HCT116 (cell line): ENCODE measurements around the gene NDUFB10. TPM values are rescaled to one million over a fixed set of nuclear protein-coding genes. Genes with fewer than 3 reads are reported as not detected.

Source experiments
- ATAC-seq: fragments of 200-7000 bp; cut with Tn5 transposase; 2 replicates; pipeline ENCODE4 v1.9.1; 2020; ENCODE audit warnings: mild to moderate bottlenecking, moderate library complexity
- BruUV-seq: library from RNA; stranded (reverse); fragments of 400-500 nt; replicated peaks from 2 replicates; lab custom pipeline; 2021; lab: Mats Ljungman, UMichigan
- CTCF ChIA-PET: fragments of 300-600 bp; sonication (Branson Sonifier 250); formaldehyde crosslinking; loops from one replicate; lab custom pipeline; 2021; ENCODE audit warnings: antibody characterized with exemption; lab: Charles Lee
- POLR2A ChIA-PET: fragments of 300-600, 350-600 bp; sonication (Branson Sonifier 250); formaldehyde crosslinking; loops from one replicate; lab custom pipeline; 2021; ENCODE audit warnings: antibody characterized with exemption; lab: Charles Lee
- RAD21 ChIA-PET, 2 experiments: fragments of 300-600 bp; sonication (Branson Sonifier 250); formaldehyde crosslinking; loops; one replicate each; lab custom pipeline; 2023; ENCODE audit warnings: low total read pairs in 2 of 2; ENCODE audit not compliant: uncharacterized antibody in 2 of 2, unreplicated experiment in 2 of 2, low non-redundant PET in 1 of 2; lab: Charles Lee
- DNase-seq: peaks from one replicate; pipeline ENCODE4 v3.0.0-alpha.2; 2010; ENCODE audit warnings: low read depth, low spot score
- H2AFZ ChIP-seq: fragments of 200-600 bp; shearing (Covaris generic), sonication (generic); 2 replicates; pipeline ENCODE4 v1.6.1; 2017; ENCODE audit warnings: low read depth, mixed run types, mixed read lengths, antibody characterized with exemption, low read length; ENCODE audit not compliant: poor library complexity, severe bottlenecking
- H3K27ac ChIP-seq: 2 replicates; pipeline ENCODE4 v1.5.1; 2012; ENCODE audit warnings: low read depth, low read length
- H3K27me3 ChIP-seq: fragments of 200-600 bp; sonication (generic); 2 replicates; pipeline ENCODE4 v1.6.1; 2016; ENCODE audit warnings: mixed run types, low read length, mixed read lengths; ENCODE audit not compliant: insufficient read depth
- H3K36me3 ChIP-seq, 2 experiments: fragments of 200-500 bp in 1 of 2; fragments of 200-600 bp in 1 of 2; sonication (Bioruptor generic) in 1 of 2; sonication (generic) in 1 of 2; 2 replicates each; pipeline versions ENCODE4 v1.5.1 to v1.6.1; 2014 to 2016; ENCODE audit warnings: low read length in 2 of 2, inconsistent platforms in 1 of 2, mixed read lengths in 1 of 2, mixed run types in 1 of 2; ENCODE audit not compliant: insufficient read depth in 2 of 2, control insufficient read depth in 1 of 2
- H3K4me1 ChIP-seq, 2 experiments: fragments of 200-600 bp in 1 of 2; sonication (generic) in 1 of 2; 2 replicates each; pipeline versions ENCODE4 v1.5.1 to v1.6.1; 2012 to 2017; ENCODE audit warnings: low read length in 2 of 2, inconsistent platforms in 1 of 2, mild to moderate bottlenecking in 1 of 2, mixed read lengths in 1 of 2, mixed run types in 1 of 2, moderate library complexity in 1 of 2; ENCODE audit not compliant: insufficient read depth in 2 of 2, control insufficient read depth in 1 of 2
- H3K4me2 ChIP-seq: fragments of 200-600 bp; sonication (generic); 2 replicates; pipeline ENCODE4 v1.6.1; 2017; ENCODE audit warnings: mixed run types, low read length, mixed read lengths
- H3K4me3 ChIP-seq, 2 experiments: fragments of 200-600 bp in 1 of 2; sonication (generic) in 1 of 2; replicated peaks in 1 of 2; 2 replicates each; pipeline ENCODE4 v1.5.1; 2011 to 2016; ENCODE audit warnings: low read length in 2 of 2, control low read depth in 1 of 2, low read depth in 1 of 2, mild to moderate bottlenecking in 1 of 2, mixed read lengths in 1 of 2, mixed run types in 1 of 2
- H3K79me2 ChIP-seq: fragments of 200-600 bp; sonication (generic); 2 replicates; pipeline ENCODE4 v1.6.1; 2017; ENCODE audit warnings: mild to moderate bottlenecking, mixed run types, low read length, moderate library complexity, mixed read lengths; ENCODE audit not compliant: insufficient read depth
- H3K9ac ChIP-seq: fragments of 200-600 bp; sonication (generic); 2 replicates; pipeline ENCODE4 v1.6.1; 2016; ENCODE audit warnings: low read length, mixed read lengths
- H3K9me2 ChIP-seq: fragments of 200-600 bp; sonication (generic), shearing (Covaris generic); 2 replicates; pipeline ENCODE4 v1.6.1; 2017; ENCODE audit warnings: mixed run types, mild to moderate bottlenecking, moderate library complexity; ENCODE audit not compliant: insufficient read depth
- H3K9me3 ChIP-seq, 2 experiments: fragments of 200-500 bp in 1 of 2; fragments of 200-600 bp in 1 of 2; sonication (Bioruptor generic) in 1 of 2; sonication (generic) in 1 of 2; 2 replicates each; pipeline ENCODE4 v1.6.1; 2014 to 2017; ENCODE audit warnings: low read length in 2 of 2, mixed read lengths in 2 of 2, inconsistent platforms in 1 of 2, low read depth in 1 of 2, mild to moderate bottlenecking in 1 of 2, mixed run types in 1 of 2, moderate library complexity in 1 of 2; ENCODE audit not compliant: control insufficient read depth in 1 of 2, insufficient read depth in 1 of 2
- H4K20me1 ChIP-seq: fragments of 200-600 bp; sonication (generic), shearing (Covaris generic); 2 replicates; pipeline ENCODE4 v1.6.1; 2017; ENCODE audit warnings: mixed run types, mild to moderate bottlenecking, moderate library complexity; ENCODE audit not compliant: insufficient read depth
- CEBPB ChIP-seq: IDR thresholded peaks from 2 replicates; pipeline ENCODE4 v1.6.1; 2012; ENCODE audit warnings: low read depth
- EGR1 ChIP-seq: IDR thresholded peaks from 2 replicates; pipeline ENCODE4 v1.6.1; 2012; ENCODE audit warnings: low read depth
- ELF1 ChIP-seq: IDR thresholded peaks from 2 replicates; pipeline ENCODE4 v1.6.1; 2012; ENCODE audit warnings: low read depth, borderline replicate concordance
- JUND ChIP-seq: IDR thresholded peaks from 2 replicates; pipeline ENCODE4 v1.6.1; 2012
- MAX ChIP-seq: IDR thresholded peaks from 2 replicates; pipeline ENCODE4 v1.6.1; 2012
- POLR2A ChIP-seq: IDR thresholded peaks from 2 replicates; pipeline ENCODE4 v1.7.0; 2011; ENCODE audit warnings: borderline replicate concordance; ENCODE audit not compliant: insufficient read depth, insufficient read length; ENCODE audit errors: extremely low read depth
- RAD21 ChIP-seq: IDR thresholded peaks from 2 replicates; pipeline ENCODE4 v1.6.1; 2012; ENCODE audit warnings: low read depth, mild to moderate bottlenecking
- SP1 ChIP-seq: IDR thresholded peaks from 2 replicates; pipeline ENCODE4 v1.6.1; 2012; ENCODE audit warnings: low read depth
- TCF7L2 ChIP-seq: IDR thresholded peaks from 2 replicates; pipeline ENCODE4 v1.7.0; 2011; ENCODE audit warnings: borderline replicate concordance, inconsistent platforms; ENCODE audit not compliant: insufficient read depth, insufficient read length; ENCODE audit errors: extremely low read depth
- ZFX ChIP-seq: fragments of 450-650 bp; IDR thresholded peaks from 2 replicates; pipeline ENCODE4 v1.6.1; 2017
- ZNF274 ChIP-seq: fragments of 200-500 bp; sonication (Bioruptor generic); IDR thresholded peaks from 2 replicates; pipeline ENCODE4 v1.6.1; 2014; ENCODE audit warnings: mild to moderate bottlenecking, low read depth, low read length, inconsistent platforms
- intact Hi-C: fragments of 100-400 bp; cut with micrococcal nuclease; formaldehyde crosslinking; loops from 2 replicates; pipeline ENCODE4 v1.10.0; 2022
- total RNA-seq: library from RNA; stranded (reverse); gene quantifications from one replicate; pipeline ENCODE4 v1.2.1, GENCODE V29; 2021; ENCODE audit not compliant: unreplicated experiment

The NDUFB10 gene
- total RNA-seq, 1 experiment from 2014 or later = 273 TPM

- peaks cover 2 to 4% of the 10 kb centered on the region in 2 experiments; a peak in 3 of 4 replicates for H3K36me3 ChIP-seq
- BruUV-seq = no TSS peak
- POLR2A ChIA-PET = no interaction called here
Measured at GRCh38 chr16:1933097-1933661, 26.2 kb upstream of the NDUFB10 start.

GRCh38 chr16:1936945-1937479 is 22.3 kb upstream of the NDUFB10 start:
- Histone ChIP-seq H3K79me2 (no peaks in the 10 kb centered on the region), H3K4me3 (no peak overlapping the region), H3K9me2 (no peaks in the 10 kb centered on the region), H3K9ac (no peak overlapping the region), H3K27ac (no peak overlapping the region), H4K20me1 (no peaks in the 10 kb centered on the region), H3K27me3 (no peaks in the 10 kb centered on the region), H2AFZ (no peak overlapping the region), H3K9me3 (no peaks in the 10 kb centered on the region), H3K4me2 (no peak overlapping the region), H3K4me1 (peaks cover 22 to 26% of the 10 kb centered on the region in 2 experiments), H3K36me3 (peaks cover 5 to 6% of the 10 kb centered on the region in 2 experiments; a peak in 3 of 4 replicates)
- CTCF ChIA-PET = no interaction called here
- POLR2A ChIA-PET = no interaction called here
- BruUV-seq = no TSS peak
- DNase-seq = no peak
- RAD21 ChIA-PET = no interaction called here
- TF ChIP-seq JUND (no peak), MAX (no peak), ZNF274 (no peak), ELF1 (no peak), ZFX (no peak), TCF7L2 (no peak), CEBPB (no peak), RAD21 (no peak)
- no peak for ATAC-seq
- intact Hi-C loops = no loop called here

More at GRCh38 chr16:1933097-1933661, 26.2 kb upstream of the NDUFB10 start:
- TF ChIP-seq CEBPB (no peak), POLR2A (no peak), SP1 (no peak), TCF7L2 (no peak), RAD21 (no peak), JUND (no peak), EGR1 (no peak), MAX (no peak), ZNF274 (no peak)
- RAD21 ChIA-PET = no interaction called here
- CTCF ChIA-PET = interaction anchor here (1.3 kb wide), 1 partner anchor 10 kb away, joined by 3 read pairs; the partner anchor contains the start of gene MSRB1
- Histone ChIP-seq H3K4me3 (no peak overlapping the region), H3K9me3 (no peaks in the 10 kb centered on the region), H3K27ac (no peak overlapping the region; the same call in 1 of the 2 replicates), H3K79me2 (no peaks in the 10 kb centered on the region), H2AFZ (no peak overlapping the region), H3K4me2 (no peak overlapping the region), H3K9ac (no peak overlapping the region), H3K9me2 (no peaks in the 10 kb centered on the region), H3K4me1 (peaks cover 23 to 33% of the 10 kb centered on the region in 2 experiments), H4K20me1 (no peaks in the 10 kb centered on the region), H3K27me3 (no peaks in the 10 kb centered on the region)
- ATAC-seq (no peak), DNase-seq (no peak)
- intact Hi-C loops = no loop called here
